Cardiac septum (tissue), 1 donor: ENCODE data around the gene KDM7A. TPM values are rescaled to one million over a fixed set of nuclear protein-coding genes. Genes with fewer than 3 reads are reported as not detected.

Experiments
- DNase-seq: peaks from one replicate; pipeline ENCODE4 v3.0.0-alpha.2; 2020; ENCODE audit warnings: low spot score
- intact Hi-C: fragments of 100-400 bp; cut with DNase I; formaldehyde crosslinking; loops from one replicate; pipeline ENCODE4 v1.14.0; 2022
- long read RNA-seq: library from polyadenylated mRNA; unstranded; transcript quantifications from one replicate; pipeline ENCODE4 v2.0.0, GENCODE V29; 2021
- total RNA-seq: library from RNA; stranded (reverse); fragmentation: NEBNext Ultra II Directional; extraction: Animal tissue kit (Norgen Biotek cat#: 25700); gene quantifications from one replicate; pipeline ENCODE4 v1.2.1, GENCODE V29; 2021
- donor health status: DM: no; HTN: no; CAD: no.

KDM7A gene
- 11.8 TPM for total RNA-seq
- long read RNA-seq, partial matches to known transcripts = 2 of 5 reads
- long read RNA-seq, other reads (novel, unspliced or antisense) = 3 of 5 reads

- intact Hi-C loops = loop anchor here (5.0 kb wide), 4 partner anchors 50 to 835 kb away; partner anchors contain the start of gene FMC1
- DNase-seq = peak; percentile 95
These were observed at the start of gene KDM7A for GRCh38 chr7:140176811-140177702. KDM7A (minus strand) TSS chr7:140176983; CDS start chr7:140176937, 46 bp downstream.

GRCh38 chr7:140225562-140226249 is 48.9 kb upstream of the KDM7A start:
- intact Hi-C loops = loop anchor here (5.0 kb wide), 1 partner anchor 48 kb away; the partner anchor contains the start of gene KDM7A
- no peak for DNase-seq

GRCh38 chr7:140223515-140224221 is 46.9 kb upstream of the KDM7A start:
- no peak for DNase-seq
- intact Hi-C loops = no loop called here

- intact Hi-C loops = no loop called here
- DNase-seq = no peak
These were observed 46.0 kb upstream of the KDM7A start for GRCh38 chr7:140222814-140223213.

GRCh38 chr7:140219672-140220524 is 43.1 kb upstream of the KDM7A start:
- intact Hi-C loops = no loop called here
- no peak for DNase-seq

- intact Hi-C loops = no loop called here
- no peak for DNase-seq
These were observed 41.9 kb upstream of the KDM7A start for GRCh38 chr7:140218656-140219055.

- no peak for DNase-seq
- intact Hi-C loops = no loop called here
These were observed 41.1 kb upstream of the KDM7A start for GRCh38 chr7:140217750-140218501.

- no peak for DNase-seq
- intact Hi-C loops = no loop called here
These were observed 38.5 kb upstream of the KDM7A start for GRCh38 chr7:140215281-140215680.

GRCh38 chr7:140214075-140214684 is 37.4 kb upstream of the KDM7A start:
- DNase-seq = no peak
- intact Hi-C loops = no loop called here

GRCh38 chr7:140213684-140214074 is 36.9 kb upstream of the KDM7A start:
- intact Hi-C loops = no loop called here
- DNase-seq = no peak

GRCh38 chr7:140212100-140212881 is 35.5 kb upstream of the KDM7A start:
- no peak for DNase-seq
- intact Hi-C loops = no loop called here

GRCh38 chr7:140211698-140212097 is 34.9 kb upstream of the KDM7A start:
- intact Hi-C loops = no loop called here
- no peak for DNase-seq

GRCh38 chr7:140209866-140210609 is 33.3 kb upstream of the KDM7A start:
- intact Hi-C loops = no loop called here
- no peak for DNase-seq

- intact Hi-C loops = no loop called here
These were observed 30.0 kb upstream of the KDM7A start for GRCh38 chr7:140206616-140207389.

GRCh38 chr7:140205600-140205999 is 28.8 kb upstream of the KDM7A start:
- intact Hi-C loops = no loop called here
- no peak for DNase-seq

More at GRCh38 chr7:140206616-140207389, 30.0 kb upstream of the KDM7A start:
- no peak for DNase-seq

GRCh38 chr7:140203556-140203955 is 26.8 kb upstream of the KDM7A start:
- intact Hi-C loops = no loop called here
- no peak for DNase-seq
